ENCODE data around the gene PPP1R12B.
A peak's percentile ranks its signal among the peaks of the same experiment; 100 is the strongest.
"Not testable (repeated sequence)": the region's sequence is repeated elsewhere in the genome, so short reads cannot be mapped to it uniquely, and the experiment has no call there.

Gene PPP1R12B

DNA sequence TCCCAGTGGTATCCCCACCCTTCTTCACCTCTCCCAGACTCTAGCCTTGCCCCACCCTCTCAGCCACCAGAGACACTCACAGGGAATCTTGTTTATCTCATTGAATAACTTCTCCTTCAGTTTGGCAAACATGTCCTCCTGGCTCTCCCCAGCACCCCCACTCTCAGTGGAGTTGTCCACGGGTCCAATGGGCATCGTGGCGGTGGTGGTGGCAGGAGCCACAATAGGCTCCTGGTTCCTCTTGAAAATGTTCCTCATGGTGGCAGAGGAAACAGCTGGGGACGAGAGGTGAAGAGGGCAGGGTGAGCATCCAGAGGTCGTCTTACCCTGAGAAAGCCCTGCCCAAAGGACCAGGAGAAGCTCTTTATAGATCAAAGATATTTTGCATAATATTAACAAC, 257.0 kb downstream of the PPP1R12B start:
- FAIRE-seq = no peak
- no peak for TF ChIP-seq POLR2AphosphoS5 (IDR thresholded peaks at IDR 0.05; ENCODE audit: low read depth, low read length)
- no peak for TF ChIP-seq TAF1 (IDR thresholded peaks at IDR 0.05; ENCODE audit: borderline replicate concordance, low read depth, low read length)
- no peak for TF ChIP-seq POLR2A (IDR thresholded peaks at IDR 0.05; ENCODE audit: low read depth, low read length)

DNA sequence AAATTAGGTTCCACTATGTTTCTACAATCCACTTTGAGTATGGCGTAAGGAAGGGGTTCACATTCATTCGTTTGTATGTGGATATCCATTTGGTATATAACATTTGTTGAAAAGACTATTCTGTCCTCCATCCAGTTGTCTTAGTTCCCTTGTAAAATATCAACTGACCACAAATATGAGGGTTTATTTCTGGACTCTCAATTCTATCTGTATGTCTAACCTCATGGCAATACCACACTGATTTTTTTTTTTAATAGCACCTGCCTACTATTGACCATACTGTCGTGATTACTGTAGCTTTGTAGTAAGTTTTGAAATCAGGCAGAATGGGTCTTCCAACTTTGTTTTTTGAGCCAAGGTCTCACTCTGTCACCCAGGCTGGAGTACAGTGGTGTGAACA, 263.5 kb downstream of the PPP1R12B start:
- not testable (repeated sequence) for DNase-seq (ENCODE audit: insufficient read length); FAIRE-seq

More for the DNA sequence above, 257.0 kb downstream of the PPP1R12B start:
- no peak for DNase-seq (ENCODE audit: insufficient read length)

DNA sequence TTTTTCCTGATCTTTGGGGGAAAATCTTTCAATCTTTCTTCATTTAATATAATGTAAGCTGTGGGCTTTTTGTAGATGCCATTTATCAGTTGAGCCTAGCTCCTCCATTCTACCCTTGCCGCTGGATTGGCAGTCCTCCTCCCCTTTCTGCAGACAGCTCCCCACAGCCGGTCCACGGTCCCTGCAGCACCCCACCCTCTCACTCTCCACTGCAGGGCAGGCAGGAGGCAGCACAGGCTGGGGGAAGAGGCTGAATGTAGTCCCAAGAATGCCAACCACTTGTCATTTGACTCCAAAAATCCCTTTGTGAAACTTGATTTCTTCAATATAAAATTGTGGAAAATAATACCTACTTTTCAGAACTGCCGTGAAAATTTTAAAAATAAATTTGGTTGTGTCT, 265.1 kb downstream of the PPP1R12B start:
- TF ChIP-seq TAF1 (IDR thresholded peaks at IDR 0.05; ENCODE audit: borderline replicate concordance, low read depth, low read length) (no peak), POLR2AphosphoS5 (IDR thresholded peaks at IDR 0.05; ENCODE audit: low read depth, low read length) (no peak), POLR2A (IDR thresholded peaks at IDR 0.05; ENCODE audit: low read depth, low read length) (no peak)
- DNase-seq (ENCODE audit: insufficient read length) (no peak), FAIRE-seq (no peak)

DNA sequence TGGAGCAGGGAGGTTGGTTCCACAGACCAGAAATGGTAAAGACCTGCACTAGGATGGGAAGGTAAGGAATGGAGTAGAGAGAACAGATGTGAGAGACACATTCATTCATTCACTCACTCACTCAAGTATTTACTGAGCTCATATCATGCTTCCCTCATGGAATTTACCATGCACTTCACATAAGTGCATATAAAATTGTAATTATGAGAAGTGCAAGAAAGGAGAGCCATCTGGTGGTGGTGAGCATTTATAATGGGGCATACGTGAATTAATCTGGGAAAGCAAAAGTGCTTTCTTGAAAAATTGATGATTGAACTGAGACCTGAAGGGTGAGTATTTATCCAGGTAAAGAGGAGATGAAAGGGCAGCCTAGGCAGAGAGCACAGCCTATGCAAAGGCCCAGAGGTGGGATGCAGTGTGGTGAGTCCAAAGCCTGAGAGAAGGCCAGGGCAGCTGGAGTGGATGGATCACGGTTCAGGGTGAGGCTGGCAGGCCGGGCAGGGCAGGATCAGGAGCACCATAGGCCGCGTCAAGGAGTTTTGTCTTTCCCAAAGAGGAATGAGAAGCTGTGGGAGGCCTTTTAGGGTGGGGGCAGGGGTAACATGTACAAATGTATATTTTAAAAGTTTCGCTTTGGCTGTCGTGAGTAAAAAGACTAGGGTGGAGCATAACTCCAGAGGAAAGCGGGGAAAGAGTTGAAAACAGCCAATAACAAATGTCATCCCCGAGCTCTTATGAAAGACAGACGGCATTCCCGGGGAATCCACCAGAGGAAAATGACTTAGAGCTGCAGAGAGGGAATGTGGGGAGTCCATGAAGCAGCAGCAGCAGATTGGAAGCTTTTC, 266.1 kb downstream of the PPP1R12B start:
- FAIRE-seq; DNase-seq (ENCODE audit: insufficient read length): not testable (repeated sequence)

DNA sequence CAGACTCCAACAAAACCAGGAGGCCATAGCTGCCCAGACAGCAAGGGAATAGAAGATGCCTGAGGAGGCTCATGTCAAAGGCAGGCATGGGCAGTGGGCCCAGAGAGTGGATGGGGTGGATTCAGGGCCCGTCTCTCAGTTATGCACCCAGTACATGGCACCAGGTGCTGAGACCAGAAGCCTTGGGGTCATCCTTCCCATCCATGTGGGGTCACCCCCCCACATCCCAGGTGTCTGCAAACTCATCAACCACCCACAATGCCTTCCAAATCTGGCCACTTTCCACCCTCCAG, 266.7 kb downstream of the PPP1R12B start:
- DNase-seq (ENCODE audit: insufficient read length); FAIRE-seq: not testable (repeated sequence)

DNA sequence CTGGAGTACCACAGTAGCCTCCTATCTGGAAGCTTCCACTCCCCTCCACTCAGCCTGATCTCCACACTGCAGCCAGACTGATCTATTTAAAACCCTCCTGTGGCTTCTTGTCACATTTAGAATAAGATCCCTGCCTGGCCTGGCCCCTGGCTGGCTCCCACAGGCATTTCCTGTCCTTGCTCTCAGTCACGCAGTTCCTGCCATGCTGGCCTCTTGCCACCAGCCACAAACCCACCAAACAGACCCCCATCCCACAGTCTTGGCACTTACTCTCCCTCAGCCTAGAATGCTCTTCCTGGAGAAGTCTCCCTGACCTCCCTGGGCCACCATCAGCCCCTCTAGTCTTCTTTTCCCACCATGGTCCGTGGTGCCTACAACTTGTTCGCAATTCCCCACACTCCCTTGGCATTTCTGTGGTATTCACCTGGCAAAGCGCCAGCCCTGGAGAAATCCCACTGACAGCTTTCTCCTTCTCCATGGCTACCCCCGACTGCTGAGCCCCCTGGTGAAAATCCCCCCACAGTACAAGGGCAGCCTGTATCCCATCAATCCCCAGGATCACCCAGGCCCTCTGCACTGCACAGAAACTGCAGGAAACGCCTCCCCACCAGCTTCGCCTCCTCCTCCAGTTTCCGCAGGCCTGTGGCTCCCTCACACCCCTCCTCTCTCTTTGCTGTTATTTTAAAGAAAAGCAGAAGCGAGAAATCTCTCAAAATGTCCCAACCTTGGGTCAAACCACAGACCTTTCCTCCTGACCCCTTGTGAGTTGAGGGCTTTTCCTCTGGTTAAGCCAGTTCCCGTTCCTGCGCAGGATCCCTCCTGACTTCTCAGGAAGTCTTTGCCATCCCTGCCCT, 267.2 kb downstream of the PPP1R12B start:
- DNase-seq (ENCODE audit: insufficient read length) = peak; percentile 56
- TF ChIP-seq POLR2A (IDR thresholded peaks at IDR 0.05; ENCODE audit: low read depth, low read length) (no peak), TAF1 (IDR thresholded peaks at IDR 0.05; ENCODE audit: borderline replicate concordance, low read depth, low read length) (no peak), POLR2AphosphoS5 (IDR thresholded peaks at IDR 0.05; ENCODE audit: low read depth, low read length) (no peak)
- peak; percentile 82 for FAIRE-seq

DNA sequence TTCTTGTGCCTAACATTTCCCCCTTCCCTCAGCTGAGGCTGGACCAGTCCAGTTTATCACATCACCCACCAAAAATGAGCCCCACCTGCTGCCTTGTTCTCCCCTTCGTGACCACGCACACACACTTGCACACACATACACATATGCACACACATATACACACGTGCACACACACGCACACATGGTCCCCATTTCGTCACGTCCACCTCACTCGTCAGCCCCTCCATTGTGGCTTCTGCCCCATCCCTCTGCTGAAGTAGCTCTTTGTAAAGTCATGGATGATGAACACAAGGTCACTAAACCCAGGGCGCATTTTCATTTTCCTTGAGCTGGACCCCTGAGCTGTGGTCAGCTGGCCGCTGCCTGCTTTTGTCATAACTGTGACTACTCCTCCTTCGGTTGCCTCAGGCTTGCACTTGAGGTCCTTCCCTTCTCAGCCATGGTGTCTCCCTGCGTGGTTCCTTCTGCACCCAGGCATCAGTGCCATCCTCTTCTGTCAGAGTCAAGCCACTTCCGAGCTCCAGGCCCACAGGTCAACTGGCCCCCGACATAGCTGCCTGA, 267.9 kb downstream of the PPP1R12B start:
- TF ChIP-seq POLR2AphosphoS5 (IDR thresholded peaks at IDR 0.05; ENCODE audit: low read depth, low read length) (no peak), POLR2A (IDR thresholded peaks at IDR 0.05; ENCODE audit: low read depth, low read length) (no peak), TAF1 (IDR thresholded peaks at IDR 0.05; ENCODE audit: borderline replicate concordance, low read depth, low read length) (no peak)
- DNase-seq (ENCODE audit: insufficient read length) = no peak
- no peak for FAIRE-seq

DNA sequence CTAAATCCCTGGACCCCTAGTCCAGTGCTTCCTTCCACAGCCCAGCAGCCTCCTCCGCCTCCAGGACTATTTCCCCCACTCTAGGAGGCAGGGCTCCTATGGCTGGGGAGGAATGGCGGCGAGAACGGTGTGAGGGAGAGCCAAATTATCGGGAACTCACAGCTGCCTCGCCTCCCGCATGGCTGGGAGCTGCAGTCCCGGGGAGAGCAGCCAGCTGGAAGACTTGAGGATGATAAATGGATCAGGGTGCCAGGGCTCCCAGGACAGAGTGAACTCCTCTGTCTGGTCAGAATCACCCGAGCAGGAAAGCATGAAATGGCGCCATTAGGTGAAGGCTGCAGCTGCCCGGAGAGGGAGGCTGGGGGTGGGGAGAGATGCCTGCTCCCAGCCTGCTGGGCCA, 270.5 kb downstream of the PPP1R12B start:
- DNase-seq (ENCODE audit: insufficient read length); FAIRE-seq: not testable (repeated sequence)

DNA sequence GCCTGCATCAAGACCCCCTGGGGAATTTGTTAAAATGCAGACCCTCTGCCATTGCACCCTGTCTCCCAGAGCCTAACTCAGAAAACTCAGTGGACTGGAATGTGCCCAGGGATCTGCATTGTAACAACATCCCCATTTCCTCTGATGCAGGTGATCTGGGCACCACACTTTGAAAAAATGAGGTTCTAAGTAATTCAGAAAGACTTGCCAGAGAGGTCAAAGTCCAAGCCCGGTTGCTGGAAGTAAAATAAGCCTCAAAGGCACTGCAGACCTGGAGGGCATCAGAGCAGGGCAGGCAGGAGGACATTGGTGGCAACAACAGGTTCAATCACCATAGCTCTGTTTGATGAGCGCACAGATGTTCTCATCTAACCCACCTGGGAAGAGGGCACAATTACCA, 271.0 kb downstream of the PPP1R12B start:
- DNase-seq (ENCODE audit: insufficient read length) (no peak), FAIRE-seq (no peak)

DNA sequence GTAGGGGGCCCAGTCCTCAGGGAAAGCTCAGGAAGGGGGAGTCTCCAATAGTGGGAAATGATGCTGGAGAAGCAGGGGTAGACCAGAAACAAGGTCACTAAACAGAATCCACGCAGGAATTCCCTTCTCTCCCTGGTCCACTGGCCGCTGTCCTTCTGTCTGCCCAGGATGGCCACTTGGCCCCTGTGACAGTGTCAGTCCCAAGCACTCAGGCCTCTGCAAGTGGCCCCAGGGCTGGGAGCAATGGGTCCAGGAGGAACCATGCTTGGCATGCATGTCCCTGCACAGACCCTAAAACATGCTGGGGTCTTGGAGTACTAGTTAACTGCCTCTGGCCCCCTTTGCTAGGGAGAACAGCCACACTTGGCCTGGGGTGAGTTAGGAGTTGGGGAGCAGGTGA, 271.5 kb downstream of the PPP1R12B start:
- FAIRE-seq; DNase-seq (ENCODE audit: insufficient read length): not testable (repeated sequence)

More for the DNA sequence above, 271.0 kb downstream of the PPP1R12B start:
- TF ChIP-seq POLR2A (IDR thresholded peaks at IDR 0.05; ENCODE audit: low read depth, low read length) = no peak
- TF ChIP-seq POLR2AphosphoS5 (IDR thresholded peaks at IDR 0.05; ENCODE audit: low read depth, low read length) = no peak
- TF ChIP-seq TAF1 (IDR thresholded peaks at IDR 0.05; ENCODE audit: borderline replicate concordance, low read depth, low read length) = no peak

DNA sequence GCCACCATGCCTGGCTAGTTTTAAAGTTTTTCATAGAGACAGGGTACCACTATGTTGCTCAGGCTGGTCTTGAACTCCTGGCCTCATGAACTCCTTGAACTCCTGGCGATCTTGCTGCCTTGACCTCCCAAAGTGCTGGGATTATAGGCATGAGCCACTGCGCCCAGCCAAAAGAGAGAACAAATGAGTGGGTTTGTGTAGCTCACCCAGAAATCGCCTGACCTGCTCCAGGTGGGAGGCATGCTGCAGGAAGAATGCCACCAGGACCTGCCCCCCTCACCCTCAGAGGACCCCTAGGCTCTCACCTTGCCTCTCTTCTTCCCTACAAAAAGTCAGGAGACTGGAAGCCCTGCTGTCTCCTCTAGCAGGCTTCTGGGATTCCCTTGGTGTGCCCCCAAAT, 272.9 kb downstream of the PPP1R12B start:
- TF ChIP-seq TAF1 (IDR thresholded peaks at IDR 0.05; ENCODE audit: borderline replicate concordance, low read depth, low read length) (no peak), POLR2A (IDR thresholded peaks at IDR 0.05; ENCODE audit: low read depth, low read length) (no peak), POLR2AphosphoS5 (IDR thresholded peaks at IDR 0.05; ENCODE audit: low read depth, low read length) (no peak)
- no peak for FAIRE-seq
- DNase-seq (ENCODE audit: insufficient read length) = no peak

DNA sequence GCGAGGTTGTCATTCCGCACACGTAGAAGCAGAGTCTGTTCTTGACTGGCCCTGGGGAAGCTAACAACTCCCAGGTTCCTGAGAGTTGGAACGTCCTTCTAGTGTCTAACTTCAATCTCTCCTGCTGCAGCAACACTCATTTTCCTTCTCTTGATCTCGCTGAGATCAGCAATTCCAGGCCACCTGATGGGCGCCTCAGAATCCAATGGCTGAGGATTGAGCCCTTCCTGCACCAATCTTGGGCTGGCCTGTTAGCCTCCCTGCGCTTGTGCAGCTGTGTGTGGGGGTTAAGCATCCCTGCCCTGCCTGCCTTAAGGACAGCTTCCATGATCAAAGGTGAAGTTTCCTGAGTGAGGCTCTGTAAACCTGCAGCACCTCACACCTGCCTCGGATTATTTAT, 273.9 kb downstream of the PPP1R12B start:
- FAIRE-seq (no peak), DNase-seq (ENCODE audit: insufficient read length) (no peak)
- TF ChIP-seq POLR2AphosphoS5 (IDR thresholded peaks at IDR 0.05; ENCODE audit: low read depth, low read length) (no peak), POLR2A (IDR thresholded peaks at IDR 0.05; ENCODE audit: low read depth, low read length) (no peak), TAF1 (IDR thresholded peaks at IDR 0.05; ENCODE audit: borderline replicate concordance, low read depth, low read length) (no peak)

DNA sequence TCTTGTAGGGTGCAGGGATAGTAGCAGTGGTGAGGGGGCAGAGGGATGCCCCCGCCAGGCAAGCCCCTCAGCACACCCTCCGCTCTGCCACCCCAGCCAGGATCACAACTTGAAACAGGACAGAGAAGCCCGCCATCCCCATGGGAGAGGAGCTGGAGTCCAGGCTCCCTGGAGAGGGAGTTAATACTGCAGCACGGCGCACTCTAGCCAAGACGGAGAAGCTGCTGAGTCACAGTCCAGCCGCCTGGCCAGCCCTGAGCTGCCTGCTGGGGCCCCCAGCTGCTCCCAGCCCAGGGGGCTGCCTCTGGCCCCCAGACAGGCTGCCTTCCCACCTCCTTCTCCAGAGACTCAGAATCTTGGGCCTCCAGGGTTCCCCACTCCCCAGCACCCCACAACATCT, 274.6 kb downstream of the PPP1R12B start:
- no peak for TF ChIP-seq POLR2AphosphoS5 (IDR thresholded peaks at IDR 0.05; ENCODE audit: low read depth, low read length)
- no peak for TF ChIP-seq TAF1 (IDR thresholded peaks at IDR 0.05; ENCODE audit: borderline replicate concordance, low read depth, low read length)
- TF ChIP-seq POLR2A (IDR thresholded peaks at IDR 0.05; ENCODE audit: low read depth, low read length) = no peak
- no peak for FAIRE-seq
- DNase-seq (ENCODE audit: insufficient read length) = no peak

DNA sequence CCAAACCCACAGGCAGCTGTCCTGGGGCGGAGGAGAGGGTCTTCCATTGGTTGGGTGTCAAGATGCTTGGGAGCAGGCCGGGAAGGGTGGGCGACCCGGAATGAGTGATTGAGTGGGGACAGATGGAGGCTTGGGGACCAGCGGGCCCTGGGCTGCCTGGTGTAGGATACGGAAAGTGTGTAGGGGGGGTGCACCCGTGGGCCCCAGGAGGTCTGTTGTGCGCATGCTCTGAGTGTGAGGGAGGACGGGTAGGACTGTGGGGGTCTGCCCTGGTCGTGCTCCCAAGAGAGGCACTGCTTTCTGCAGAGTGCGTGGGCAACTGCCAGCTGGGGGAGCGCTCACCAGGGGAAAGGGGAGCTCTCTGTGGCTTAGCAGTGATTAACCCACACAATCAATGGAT, 275.0 kb downstream of the PPP1R12B start:
- not testable (repeated sequence) for FAIRE-seq; DNase-seq (ENCODE audit: insufficient read length)

Measured in GM12892 (cell line).